NK-92 (cell line): ENCODE results near the gene SARS2.
"Not testable (repeated sequence)": the region's sequence is repeated elsewhere in the genome, so short reads cannot be mapped to it uniquely, and the experiment has no call there.

Source experiments
- DNase-seq: peaks from one replicate; lab custom pipeline; 2025; ENCODE audit not compliant: unreplicated experiment; lab: John Stamatoyannopoulos, UW

Gene SARS2

GRCh38 chr19:38929929-38930775 lies at the start of gene SARS2:
SARS2 (minus strand) TSS chr19:38930763; CDS start chr19:38930736, 27 bp downstream.
- DNase-seq: peak; percentile 91

DNA sequence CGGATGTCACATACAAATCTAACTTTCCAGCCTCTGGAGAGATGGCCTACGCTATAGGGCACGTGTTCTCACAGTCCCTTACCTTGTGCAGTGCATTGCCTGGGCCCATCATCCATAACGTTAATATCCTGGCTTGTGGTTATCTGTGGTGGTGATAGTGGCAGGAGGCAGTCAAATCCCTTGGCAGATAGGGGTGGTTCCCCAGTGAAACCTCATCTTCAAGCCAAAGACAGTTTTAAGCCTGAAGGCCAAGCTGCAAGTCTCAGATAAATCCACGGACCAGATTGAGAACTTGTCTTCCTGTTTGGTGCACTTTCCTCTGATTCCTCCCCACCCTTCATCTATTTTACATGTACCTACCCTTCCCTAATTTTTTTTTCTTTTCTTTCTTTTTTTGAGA lies 49.2 kb upstream of the SARS2 start:
- no peak for DNase-seq

- DNase-seq: no peak
These were observed 47.7 kb upstream of the SARS2 start for GRCh38 chr19:38978326-38978689.

- no peak for DNase-seq
These were observed 47.1 kb upstream of the SARS2 start for GRCh38 chr19:38977445-38978325.

DNA sequence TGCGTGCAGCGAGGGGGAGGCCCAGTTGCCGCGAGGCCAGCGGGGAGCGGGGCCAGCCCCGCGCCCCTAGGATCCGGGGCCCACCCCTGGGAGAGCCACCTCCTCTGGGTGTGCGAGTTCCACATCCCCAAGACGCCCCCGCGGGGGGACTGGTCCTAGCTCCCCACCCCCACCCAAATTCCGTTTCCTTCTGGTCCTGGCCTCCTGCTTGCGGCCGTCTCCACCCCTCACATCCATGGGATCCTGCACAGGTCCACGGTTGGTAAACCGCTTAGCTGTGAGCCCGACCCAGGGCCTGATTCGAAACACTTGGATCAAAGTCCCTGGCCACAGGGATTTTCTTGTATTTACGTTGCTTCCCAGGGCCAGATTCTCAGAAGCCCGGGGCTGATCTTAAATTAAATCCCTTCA lies 45.3 kb upstream of the SARS2 start:
- DNase-seq: no peak

- no peak for DNase-seq
These were observed 44.8 kb upstream of the SARS2 start, which contains the start of gene FBXO17 for GRCh38 chr19:38975214-38975860. FBXO17 (minus strand) TSS chr19:38975742; CDS start chr19:38950319, 25,423 bp downstream.

GRCh38 chr19:38974624-38975213 lies 44.2 kb upstream of the SARS2 start:
- DNase-seq: no peak

GRCh38 chr19:38971672-38972071 lies 41.1 kb upstream of the SARS2 start:
- no peak for DNase-seq

DNA sequence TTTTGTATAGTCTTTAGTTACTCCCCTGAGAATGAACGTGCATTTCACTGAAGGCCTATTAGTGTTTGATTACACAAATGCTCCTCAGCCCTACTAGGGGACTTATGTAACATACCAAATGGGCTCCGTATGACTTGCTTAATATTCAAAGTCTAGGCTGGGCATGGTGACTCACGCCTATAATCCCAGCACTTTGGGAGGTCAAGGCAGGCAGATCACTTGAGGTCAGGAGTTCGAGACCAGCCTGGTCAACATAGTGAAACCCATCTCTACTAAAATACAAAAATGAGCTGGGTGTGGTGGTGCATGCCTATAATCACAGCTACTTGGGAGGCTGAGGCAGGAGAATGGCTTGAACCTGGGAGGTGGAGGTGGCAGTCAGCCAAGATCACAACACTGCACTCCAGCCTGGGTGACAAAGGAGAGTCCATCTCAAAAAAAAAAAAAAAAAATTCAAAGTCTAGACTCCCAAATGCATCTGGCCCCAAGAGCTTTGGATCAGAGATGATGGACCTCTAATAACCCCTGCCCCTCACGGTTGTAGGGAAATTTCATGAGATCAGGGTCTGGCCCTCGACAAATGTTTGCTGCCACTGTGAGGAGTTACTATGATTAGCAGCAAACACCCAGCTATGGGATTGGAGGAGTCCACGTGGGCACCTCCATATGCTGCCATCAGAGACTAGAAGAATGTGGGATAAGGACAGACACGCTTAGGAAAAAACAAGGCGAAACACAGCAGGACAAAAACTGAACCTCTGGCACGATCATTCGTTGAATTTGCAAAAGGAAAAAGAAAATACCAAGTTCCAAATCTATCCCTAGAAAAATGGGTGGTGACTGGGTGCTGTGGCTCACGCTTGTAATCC lies 40.3 kb upstream of the SARS2 start:
- no peak for DNase-seq

DNA sequence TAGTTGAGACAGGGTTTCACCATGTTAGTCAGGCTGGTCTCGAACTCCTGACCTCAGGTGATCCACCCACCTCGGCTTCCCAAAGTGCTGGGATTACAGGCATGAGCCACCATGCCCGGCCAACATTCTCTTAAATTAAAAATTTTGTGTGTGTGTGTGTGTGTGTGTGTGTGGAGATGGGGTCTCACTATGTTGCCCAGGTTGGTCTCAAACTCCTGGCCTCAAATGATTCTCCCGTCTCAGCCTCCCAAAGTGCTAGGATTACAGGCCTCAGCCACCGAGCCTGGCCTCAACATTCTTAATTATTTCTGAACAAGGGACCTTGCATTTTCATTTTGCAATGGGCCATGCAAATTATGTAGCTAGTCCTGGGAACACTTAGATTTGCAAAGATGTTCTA lies 35.6 kb upstream of the SARS2 start:
- DNase-seq: not testable (repeated sequence)

DNA sequence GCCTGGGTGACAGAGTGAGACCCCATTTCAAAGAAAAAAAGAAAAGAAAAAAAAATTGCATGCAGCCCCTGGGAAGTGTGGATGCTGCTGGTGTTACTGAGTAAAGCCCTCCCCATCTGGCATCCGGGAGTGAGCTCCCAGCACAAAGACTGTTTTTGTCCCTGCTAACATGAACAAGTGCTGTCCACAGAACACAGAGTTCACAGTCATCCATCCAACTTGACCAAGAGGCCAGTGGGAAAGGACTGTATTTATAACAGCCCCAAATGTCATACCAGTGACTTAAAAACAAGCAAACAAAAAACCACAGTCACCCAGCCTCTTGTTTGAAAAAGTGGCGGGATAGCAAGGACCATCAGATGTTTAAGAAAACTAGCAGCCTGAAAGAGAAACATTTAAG lies 34.2 kb upstream of the SARS2 start:
- no peak for DNase-seq

- DNase-seq: no peak
These were observed 29.1 kb upstream of the SARS2 start for GRCh38 chr19:38959618-38960017.

DNA sequence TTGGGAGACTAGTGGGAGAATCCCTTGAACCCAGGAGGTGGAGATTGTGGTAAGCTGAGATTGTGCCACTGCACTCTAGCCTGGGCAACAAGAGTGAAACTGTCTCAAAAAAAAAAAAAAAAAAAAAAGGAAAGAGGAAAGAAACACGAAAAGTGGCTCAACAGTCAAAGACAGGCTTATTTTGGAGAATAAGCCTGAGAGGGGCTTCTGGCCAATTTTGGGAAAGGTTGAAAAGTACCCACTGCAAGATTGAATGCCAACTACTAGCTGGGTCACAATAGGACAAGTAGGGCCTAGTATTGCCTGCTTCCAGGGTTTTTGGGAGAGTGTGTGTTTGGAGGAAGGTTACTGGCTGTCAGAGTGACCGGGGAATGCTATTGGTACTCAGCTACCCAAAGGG lies 27.7 kb upstream of the SARS2 start:
- DNase-seq: no peak

- no peak for DNase-seq
These were observed 25.7 kb upstream of the SARS2 start for GRCh38 chr19:38956264-38956663.

DNA sequence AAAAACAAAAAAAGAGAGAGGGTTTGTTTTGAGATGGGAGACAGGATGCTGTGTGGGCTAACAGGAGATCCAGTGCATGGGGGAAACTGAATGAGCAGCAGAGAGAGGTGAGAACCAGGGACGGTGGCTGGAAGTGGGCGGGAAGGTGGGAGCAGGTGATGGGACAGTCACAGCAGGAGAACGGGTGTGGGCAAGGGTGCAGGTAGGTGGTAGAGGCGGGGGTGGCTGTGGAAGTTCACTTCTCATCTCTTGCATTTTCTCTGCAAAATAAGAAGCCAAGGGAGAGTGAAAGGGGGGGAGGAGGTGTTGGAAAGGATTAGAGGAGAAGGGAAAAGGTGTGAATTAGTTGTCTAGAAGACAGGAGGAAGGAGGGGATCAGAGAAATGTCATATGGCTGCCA lies 23.1 kb upstream of the SARS2 start:
- no peak for DNase-seq

DNA sequence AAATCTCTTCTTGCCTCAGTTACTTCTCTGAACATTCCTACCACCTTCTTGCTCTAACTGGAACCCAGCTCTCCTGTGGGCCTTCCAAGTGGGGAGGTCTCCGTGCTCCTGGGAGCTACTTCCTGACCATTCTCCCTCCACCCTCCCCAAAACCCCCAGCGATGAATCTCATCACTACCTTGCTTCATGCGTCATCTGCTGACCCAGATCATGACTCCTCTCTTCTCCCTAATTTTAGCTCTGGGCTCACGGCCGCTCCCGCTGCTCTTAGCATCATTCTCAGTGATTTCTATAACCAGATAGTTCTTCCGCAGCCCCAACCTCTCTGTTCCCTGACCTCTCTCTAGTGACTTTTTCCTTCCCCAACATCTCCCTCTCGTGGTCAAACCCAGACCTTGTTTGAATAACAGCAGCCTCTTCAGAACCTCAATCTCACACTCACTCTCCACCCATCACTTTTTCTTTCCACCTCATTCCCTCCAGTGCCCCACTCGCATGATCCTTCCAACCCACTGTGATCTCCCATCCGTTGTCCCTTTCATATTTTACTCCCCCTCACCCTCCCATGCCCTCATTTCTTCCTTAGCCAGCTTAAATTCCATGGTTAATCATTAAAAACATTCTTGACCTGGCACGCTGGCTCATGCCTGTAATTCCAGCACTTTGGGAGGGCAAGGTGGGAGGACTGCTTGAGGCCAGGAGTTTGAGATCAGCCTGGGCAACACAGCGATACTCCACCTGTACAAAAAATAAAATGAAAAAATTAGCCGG lies 22.0 kb upstream of the SARS2 start:
- DNase-seq: no peak

- no peak for DNase-seq
These were observed 20.6 kb upstream of the SARS2 start for GRCh38 chr19:38951187-38951586.

- no peak for DNase-seq
These were observed 19.2 kb upstream of the SARS2 start for GRCh38 chr19:38949580-38950367.
